GM19025 (cell line): ENCODE results near the gene PRIM2.
A peak's percentile ranks its signal among the peaks of the same experiment; 100 is the strongest.
"Not testable (repeated sequence)": the region's sequence is repeated elsewhere in the genome, so short reads cannot be mapped to it uniquely, and the experiment has no call there.

Experiments used
- ATAC-seq: cut with Tn5 transposase; IDR thresholded peaks from one replicate; pipeline ENCODE4 v1.9.1; 2021; ENCODE audit warnings: mild to moderate bottlenecking, low read depth, moderate library complexity; ENCODE audit not compliant: unreplicated experiment

PRIM2 gene

DNA sequence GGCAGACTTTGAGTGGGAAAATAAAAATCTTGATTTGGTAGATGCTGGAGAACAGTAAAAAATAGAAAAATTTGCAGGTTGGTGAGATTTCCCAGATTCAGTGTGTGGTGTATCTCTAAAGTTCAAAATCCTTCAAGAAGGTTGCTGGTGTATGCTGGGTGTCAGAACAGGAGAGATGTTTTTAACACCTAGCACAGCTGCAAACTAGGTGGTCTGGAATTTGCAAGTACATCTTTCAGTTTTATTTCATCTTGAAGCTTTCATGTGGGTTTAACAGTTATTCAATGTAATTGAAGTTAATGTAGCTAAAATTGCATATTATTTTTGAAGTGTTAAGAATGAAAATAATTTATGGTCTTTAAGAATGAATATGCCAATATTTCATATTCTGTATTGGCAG is 40.9 kb downstream of the PRIM2 start:
- ATAC-seq: not testable (repeated sequence)

DNA sequence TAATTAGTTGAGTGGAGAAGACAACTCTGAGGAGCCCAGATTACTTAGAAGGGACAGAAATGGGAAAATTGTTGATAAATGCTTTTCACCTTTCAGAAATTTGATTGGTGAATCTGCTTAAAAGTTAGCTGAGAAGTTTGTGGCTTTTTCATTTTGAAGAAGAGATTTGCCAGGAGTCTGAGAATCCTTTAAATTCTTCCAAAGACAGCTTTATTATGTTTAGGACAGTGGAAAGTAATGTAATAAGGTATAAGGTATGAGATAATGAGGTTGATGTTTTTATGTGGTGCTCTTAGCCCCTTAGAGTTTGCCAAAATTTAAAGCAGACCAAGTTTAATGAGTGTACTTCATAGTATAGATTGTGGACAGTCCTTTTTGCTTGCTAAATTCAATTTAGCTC is 42.3 kb downstream of the PRIM2 start:
- ATAC-seq: not testable (repeated sequence)

DNA sequence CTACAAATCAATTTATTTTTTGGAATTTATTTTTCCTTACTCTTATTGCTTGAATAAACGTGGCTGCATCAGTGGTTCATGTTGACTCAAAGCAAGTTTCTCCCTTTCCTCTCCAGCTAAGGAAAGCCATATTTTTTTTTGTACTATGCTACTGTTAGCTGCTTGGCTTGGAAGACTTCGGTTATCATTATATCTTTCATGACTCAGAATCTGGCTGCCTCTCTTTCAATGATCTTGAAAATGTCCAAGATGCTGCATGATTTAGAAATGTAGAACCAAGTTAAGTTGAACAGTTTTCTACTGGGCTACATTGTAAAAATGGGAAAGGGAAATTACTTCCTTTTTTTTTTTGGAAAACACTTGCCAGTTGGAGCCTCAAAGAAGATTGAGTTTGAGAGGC is 44.9 kb downstream of the PRIM2 start:
- not testable (repeated sequence) for ATAC-seq

DNA sequence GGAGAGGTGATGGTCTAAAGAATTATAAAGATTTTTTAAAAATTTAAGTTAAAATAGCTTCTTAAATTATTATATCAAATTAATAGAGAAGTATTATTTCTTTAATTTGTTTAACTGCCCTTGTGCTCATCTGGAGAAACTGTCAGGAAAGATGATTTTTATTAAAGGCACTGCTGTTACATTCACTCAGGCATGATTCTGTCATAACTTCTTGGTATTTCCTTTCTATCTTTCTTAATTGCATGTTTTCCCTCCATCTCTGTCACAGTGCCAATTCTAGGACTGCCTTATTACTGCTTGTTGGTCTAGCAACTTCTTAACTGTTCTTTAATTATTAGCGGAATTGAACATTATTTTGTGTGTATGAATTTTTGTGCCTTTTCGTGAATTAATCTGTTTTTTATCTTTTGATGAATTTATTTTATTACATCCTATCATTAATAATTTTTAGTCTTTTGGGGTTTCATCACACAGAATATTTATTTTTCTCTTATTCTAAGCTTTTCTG is 47.7 kb downstream of the PRIM2 start:
- ATAC-seq: not testable (repeated sequence)

DNA sequence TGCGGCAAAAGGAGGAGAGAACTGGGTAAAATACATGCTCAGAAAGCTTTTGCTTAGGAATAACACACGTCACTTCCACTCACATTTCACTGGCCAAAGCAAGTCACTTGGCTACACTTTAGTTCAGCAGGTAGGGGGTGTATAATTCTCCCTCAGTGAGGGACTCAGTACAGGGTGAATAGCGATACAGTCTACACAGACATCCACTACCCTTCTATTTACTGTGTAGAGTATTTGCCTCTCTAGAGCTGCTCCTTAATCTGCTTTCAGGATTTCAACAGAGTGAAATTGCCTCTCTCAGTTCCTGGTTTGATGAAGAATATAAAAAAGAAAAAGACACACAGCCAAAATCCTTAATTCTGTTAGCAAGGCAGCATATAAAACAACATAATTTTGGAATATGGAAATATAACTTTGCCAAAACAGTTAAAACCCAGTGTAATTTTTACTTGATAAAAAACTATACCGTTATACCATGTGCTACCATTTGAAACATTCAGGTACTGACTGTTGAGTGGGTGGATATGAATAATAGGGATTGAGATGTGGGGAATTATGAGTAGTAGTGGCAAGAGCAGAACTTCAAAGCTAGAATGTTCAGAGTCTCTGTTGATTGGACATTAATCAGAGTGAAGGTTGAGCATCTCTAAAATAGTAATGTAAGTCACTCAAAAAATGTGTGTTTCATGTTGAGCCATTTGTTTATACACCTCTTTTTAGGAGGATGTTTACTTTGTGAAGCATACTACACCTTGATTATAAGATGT is 51.7 kb downstream of the PRIM2 start:
- ATAC-seq: not testable (repeated sequence)

DNA sequence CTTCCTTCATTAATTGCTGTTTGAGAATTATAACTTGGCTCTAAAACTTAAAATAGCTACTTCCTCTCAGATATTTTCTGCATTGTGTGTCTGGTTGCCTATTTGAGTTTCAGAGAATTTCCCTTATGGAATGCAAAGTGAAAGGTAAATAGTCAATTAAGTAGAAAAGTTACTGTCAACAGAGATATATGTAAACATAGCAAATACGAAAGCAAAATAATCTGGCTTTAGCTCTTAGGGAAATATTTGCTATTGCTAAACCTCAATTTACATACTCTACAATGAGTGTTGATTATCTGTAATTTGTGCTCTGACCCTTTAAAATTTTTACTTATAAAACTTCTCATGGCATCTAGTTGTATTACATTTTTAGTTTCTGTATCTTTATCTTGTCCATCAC is 54.3 kb downstream of the PRIM2 start:
- ATAC-seq: not testable (repeated sequence)

DNA sequence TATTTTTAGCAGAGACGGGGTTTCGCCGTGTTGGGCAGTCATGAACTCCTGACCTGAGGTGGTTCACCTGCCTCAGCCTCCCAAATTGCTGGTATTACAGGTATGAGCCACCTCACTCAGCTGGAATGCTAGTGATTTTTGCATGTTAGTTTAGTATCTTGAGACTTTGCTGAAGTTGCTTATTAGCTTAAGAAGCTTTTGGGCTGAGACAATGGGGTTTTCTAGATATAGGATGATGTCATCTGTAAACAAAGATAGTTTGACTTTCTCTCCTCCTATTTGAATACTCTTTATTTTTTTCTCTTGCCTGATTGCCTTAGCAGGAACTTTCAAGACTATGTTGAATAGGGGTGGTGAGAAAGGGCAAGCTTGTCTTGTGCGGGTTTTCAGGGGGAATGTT is 57.3 kb downstream of the PRIM2 start:
- not testable (repeated sequence) for ATAC-seq

DNA sequence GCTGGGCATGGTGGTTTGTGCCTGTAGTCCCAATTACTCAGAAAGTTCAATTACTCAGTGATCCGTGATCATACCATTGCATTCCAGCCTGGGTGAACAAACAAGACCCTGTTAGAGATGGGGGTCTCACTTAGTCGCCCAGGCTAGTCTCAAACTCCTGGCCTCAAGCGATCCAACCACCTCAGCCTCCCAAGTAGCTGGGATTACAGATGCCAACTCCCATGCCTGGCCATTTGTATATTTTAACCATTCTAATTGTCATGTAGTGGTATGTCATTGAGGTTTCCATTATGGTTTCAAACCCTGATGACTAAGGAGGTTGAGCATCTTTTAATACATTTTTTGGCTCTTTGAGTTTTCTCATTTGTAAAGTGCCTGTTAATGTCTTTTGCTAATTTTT is 58.7 kb downstream of the PRIM2 start:
- ATAC-seq: not testable (repeated sequence)

DNA sequence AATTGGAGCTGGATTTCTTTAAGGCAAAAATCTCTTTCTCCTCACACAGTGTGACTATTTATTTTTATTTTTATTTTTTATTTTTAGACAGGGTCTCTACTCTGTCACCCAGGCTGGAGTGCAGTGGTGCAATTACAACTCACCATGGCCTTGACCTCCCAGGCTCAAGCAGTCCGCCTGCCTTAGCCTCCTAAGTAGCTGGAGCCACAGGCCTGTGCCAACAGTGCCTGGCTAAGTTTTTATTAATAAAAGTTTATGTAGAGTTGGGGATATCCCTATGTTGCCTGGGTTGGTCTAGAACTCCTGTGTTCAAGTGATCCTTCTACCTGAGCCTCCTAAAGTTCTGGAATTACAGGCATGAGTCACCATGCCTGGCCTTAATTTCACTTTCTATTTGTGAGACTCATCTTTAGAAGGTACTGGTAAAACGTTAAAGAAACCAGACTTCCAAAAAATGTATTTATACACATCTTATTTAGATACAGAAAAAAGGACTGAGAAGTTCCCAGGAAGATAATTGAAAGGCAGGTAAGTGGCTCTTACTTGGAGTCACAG is 71.7 kb downstream of the PRIM2 start:
- ATAC-seq: not testable (repeated sequence)

DNA sequence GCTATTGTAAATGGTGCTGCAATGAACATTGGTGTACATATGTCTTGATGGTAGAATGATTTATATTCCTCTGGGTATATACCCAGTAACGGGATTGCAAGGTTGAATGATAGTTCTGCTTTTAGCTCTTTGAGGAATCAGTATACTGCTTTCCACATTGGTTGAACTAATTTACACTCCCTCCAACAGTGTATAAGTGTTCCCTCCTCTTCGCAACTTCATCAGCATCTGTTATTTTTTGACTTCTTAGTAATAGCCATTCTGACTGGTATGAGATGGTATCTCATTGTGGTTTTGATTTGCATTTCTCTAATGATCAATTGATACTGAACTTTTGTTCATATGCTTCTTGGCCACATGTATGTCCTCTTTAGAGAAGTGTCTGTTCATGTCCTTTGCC is 73.4 kb downstream of the PRIM2 start:
- ATAC-seq: not testable (repeated sequence)

DNA sequence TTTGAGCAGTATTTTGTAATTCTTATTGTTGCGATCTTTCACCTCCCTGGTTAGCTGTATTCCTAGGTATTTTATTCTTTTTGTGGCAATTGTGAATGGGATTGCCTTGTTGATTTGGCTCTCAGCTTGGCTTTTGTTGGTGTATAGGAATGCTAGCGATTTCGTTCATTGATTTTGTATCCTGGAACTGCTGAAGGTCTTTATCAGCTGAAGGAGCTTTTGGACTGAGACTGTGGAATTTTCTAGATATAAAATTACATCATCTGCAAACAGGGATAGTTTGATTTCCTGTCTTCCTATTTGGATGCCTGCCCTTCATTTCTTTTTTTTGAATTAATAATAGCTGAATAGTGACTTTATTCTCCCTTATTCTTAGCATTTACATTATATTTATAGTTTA is 74.6 kb downstream of the PRIM2 start:
- not testable (repeated sequence) for ATAC-seq

DNA sequence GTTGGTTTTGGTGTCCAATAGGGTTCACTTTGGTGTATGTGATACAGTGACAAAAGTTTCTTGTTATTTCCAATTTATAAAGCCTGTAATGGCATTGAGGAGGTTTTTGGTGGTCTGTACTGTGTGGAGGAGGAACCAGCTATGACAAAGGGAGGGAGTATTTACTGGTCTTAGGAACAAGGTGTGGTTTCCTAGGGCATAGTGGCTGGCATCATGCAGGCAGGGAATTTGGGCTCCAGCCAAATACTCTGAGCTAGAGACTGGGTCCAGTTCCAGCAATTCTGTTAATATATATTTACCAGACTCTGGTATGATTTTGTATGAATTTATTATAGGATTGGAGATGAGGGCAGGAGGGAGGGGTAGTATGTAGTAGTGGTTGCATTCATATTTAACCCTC is 101.9 kb downstream of the PRIM2 start:
- ATAC-seq: not testable (repeated sequence)

DNA sequence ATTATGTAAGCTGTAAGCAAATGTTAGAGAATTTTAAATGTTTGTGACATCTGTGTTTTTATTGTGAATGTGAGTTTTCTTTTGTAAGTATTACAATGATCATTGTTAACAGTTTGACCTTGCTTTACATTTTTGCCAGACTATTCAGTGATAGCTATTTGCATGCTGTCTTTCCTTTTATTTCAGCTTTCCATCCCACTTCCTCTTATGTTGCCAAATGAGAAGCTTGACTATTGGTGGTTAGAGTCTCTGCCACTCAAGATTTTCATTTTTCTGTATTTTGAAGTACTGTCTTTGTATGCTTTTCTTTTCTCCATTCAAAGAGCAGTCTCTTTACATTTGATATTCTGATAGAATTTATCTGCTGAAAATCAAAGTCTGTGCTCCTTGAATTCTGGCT is 104.1 kb downstream of the PRIM2 start:
- ATAC-seq: no peak

DNA sequence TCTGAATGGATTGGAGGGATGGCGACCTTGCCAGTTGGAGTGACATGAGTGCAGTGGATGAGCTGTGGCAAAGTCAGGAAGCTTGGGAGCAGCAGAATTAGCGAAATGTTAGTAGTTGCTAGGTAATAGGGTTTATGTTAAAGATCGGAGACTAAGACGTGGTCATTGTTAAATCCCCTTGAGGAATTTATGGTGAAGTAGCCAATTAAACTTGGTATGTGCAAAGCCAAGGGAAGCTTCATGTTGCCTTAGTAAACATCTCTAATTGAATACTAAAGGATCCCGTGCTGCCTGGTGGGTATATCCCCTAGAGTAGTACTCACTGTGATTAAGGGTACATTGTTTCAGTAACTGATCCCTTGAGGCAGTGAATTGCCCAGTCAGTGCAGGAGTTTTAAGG is 106.0 kb downstream of the PRIM2 start:
- ATAC-seq: no peak

DNA sequence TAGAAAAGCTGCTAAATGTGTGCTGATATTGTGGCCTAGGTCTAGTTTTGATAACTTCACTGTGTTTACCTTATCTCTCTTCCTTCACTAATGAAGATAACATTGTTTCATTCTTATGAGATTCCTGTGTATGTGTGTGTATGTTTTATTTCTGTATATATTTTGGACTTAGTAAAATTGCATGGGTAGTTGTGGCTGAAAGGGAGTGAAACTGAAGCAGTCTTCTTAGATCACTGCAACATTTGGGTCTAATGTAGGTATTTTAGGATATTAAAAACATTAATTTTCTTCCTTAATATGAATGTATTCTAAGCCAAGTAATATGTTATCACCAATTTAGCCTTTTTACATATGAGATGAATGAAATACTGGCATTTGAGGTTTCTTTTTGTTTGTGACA is 114.3 kb downstream of the PRIM2 start:
- ATAC-seq: not testable (repeated sequence)

DNA sequence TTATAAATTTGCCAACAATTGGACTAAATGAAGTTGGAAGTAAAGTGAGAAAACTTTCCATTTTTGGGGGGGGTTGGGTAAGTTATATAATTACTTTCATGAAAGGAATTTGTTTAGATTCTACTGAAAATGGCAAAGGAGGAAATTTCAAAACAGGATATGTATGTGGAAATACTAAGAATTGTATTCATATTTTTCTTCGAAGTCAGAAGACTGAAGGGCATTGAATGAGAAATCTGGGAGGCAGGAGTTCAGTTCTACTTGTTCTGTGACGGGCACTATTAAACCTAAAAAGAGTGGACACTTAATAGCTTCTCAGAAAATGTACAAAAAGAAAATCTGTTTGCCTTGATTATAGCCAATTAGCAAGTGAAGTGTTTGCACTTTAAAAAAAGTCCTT is 114.7 kb downstream of the PRIM2 start:
- ATAC-seq: no peak

DNA sequence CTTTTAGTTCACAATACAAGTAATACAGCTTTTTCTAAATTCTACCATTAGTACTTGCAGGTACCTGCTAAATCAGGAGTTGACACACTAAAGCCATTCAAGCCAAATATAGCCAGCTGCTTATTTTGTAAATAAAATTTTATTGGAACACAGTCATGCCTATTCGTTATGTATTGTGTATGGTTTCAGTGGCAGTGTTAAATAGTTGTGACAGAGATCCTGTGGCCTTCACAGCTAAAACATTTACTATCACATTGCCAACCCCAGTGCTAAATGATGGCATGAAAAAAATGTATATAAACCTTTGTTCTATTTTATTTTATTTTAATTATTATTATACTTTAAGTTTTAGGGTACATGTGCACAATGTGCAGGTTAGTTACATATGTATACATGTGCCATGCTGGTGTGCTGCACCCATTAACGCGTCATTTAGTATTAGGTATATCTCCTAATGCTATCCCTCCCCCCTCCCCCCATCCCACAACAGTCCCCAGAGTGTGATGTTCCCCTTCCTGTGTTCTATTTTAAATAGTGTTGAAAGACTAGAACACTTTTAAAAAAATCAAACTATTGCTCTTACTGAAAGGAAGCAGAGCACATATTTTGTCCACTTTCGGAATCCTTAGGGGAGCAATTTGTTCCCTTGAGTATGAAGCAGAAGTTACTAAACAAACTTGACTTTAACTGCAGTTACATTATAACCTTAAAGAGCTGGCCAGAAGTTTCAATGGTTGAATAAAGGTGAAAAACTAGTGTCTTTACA is 115.7 kb downstream of the PRIM2 start:
- peak; percentile 66 for ATAC-seq

DNA sequence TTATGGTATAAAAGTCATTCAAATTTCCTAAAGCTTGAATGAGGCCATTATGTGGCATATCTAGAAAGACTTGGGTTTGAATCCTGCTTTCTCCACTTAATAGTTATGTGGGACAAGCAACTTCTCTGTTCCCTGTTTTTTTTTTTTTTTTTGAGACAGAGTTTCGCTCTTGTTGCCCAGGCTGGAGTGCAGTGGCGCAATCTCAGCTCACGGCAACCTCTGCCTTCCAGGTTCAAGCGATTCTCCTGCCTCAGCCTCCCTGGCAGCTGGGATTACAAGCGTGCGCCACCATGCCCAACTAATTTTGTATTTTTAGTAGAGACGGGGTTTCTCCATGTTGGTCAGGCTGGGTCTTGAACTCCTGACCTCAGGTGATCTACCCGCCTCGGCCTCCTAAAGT is 116.4 kb downstream of the PRIM2 start:
- ATAC-seq: not testable (repeated sequence)

DNA sequence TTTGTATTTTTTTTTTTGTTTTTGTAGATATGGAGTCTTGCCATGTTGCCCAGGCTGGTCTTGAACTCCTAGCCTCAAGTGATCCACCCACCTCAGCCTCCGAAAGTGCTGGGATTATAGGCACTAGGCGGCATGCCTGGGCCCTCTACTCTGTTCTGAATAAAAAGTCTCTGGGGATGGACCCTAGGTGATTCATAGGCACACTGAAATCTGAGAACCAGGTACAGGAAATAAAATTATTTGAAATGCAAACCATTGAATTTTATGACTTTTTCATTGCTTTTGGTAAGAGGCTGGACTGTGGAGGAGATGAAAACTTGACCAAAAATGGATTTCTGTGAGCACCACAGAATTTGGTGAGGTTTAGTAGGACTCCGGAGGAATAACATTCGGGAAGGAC is 117.5 kb downstream of the PRIM2 start:
- no peak for ATAC-seq

DNA sequence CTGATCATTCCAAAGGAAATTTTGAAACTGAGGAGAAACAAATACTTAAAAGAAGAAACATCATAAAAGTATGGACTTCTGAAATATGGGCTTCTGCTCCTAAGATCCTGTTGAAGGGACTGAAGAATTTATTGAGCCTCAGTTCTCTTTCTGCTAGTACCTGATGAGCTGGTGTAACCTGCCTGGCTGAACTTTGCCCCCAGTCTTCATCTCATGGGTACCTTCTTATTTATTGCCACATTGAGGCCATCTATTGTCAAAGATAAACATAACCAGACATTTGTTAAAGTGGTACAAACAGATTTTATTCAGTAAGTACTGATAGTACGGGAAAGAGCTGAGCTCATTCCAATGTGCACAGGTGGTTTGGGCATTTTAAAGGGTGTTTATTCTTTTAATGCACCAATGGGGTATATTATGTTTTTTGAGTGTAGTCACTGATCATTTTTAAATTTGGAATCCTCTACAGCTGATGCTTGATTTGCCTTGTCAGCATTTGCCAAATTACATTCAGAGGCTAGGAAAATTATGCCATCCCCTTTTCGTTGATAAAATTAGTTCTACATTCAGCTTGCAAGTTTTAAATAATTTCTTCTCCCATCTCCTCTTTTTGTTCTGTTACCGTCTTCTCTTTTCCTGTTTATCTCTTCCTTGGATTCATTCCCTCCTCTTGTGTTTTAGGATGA is 118.2 kb downstream of the PRIM2 start:
- ATAC-seq: no peak

DNA sequence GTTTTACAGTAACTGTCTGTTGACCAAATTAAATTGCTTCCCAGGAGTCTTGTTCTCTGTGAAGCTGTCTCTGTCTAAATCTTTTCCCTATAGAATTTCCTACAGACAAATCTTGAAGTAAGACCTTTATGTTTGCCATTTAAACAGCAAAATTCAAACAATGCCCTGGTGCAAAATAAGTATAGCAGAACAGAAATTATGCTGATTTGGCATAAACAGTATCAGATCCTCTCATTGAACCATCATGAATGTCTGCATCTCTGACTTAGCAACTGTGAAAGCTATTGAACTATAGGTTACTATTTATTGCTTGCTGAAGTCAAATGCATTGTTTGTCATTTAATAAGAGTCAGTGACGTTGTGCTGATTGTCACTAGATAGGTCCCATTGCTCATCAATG is 123.3 kb downstream of the PRIM2 start:
- ATAC-seq: not testable (repeated sequence)
